Measurements from ENCODE around the gene UGT1A3.

UGT1A3 gene

DNA sequence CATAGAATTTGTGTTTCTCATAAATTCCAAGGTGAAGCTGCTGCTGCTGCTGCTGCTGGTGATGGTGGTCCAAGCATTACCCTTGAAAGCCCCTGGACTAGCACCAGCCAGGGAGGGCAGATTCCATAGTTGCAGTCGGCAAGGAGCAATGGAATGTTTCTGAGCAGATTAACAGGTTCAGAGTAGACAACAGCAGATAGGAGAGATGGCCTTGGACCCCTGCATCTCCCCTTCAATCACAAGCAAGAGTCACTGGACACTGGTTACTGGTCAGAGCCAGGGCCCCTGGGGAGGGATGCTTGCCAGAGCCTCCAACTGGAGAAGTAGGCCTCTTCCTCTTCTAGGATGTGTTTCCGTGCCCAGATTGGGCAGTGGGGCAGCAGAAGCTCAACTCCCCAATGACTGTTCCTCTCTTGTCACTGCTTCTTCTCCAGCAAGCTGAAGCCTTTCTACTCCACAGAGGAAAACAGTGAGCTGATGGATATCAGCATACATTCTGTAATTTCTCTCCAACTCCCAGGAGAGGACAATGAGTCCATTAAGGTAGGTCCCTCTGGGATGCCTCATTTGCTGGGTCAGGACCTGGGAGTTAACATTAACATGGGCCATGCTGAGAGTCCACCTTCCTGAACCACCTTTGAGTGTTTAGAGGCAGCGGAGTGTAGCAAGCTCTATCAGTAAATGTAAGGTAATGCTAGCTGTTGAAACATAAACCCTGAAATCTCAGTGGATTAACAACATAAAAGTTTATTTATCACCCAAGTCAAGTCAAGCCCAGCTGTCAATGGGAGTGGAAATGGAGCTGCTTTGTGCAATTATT is 84.6 kb downstream of the UGT1A3 start:
- DNase-seq (ENCODE audit: low read depth in 1 of 2, low spot score in 1 of 2), result no peak

DNA sequence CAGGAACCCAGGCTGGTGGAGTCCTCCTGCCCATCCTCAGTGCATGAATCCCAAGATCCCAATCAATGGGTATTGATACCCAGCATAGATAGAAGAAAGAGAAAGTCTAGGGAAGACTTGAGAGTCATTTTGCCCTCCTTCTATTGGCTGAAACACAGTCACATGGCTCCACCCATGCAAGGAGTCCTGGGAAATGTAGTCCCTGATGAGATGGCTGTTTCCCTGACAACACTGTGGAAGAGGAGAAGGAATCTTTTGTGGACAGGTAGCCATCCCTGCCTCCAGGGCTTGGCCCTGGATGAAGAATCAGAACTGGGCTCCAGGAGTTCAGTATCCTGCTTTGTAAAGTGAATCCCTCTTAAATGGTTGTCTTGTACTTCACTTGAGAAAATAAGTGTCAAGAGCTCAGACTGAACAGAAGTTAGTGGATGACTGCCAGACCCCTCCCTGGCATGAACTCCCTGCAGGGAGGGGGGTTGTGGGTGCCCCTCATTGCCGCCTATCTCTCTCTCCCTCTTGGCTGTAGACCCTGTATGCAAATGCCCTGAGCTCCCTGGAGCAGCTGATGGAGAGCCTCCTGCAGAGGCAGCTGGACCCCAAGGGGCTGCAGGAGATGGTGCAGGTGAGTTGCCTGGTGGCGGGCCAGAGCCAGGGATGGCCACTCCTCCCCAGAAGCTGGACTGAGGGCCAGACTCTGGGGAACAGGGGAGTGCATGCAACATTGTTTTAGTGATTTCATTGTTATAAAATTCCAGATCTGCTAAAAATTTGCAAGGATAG is 85.4 kb downstream of the UGT1A3 start:
- no peak overlapping the region for H3K4me3 ChIP-seq (replicated peaks; ENCODE audit: insufficient read depth, low read length)
- TF ChIP-seq GABPA (IDR thresholded peaks at IDR 0.05; ENCODE audit: low read depth) (no peak), SPI1 (IDR thresholded peaks at IDR 0.05; ENCODE audit: borderline replicate concordance, low read depth) (no peak), POLR2AphosphoS5 (IDR thresholded peaks at IDR 0.05; ENCODE audit: low read depth) (no peak)
- TF ChIP-seq, protein P1, sequence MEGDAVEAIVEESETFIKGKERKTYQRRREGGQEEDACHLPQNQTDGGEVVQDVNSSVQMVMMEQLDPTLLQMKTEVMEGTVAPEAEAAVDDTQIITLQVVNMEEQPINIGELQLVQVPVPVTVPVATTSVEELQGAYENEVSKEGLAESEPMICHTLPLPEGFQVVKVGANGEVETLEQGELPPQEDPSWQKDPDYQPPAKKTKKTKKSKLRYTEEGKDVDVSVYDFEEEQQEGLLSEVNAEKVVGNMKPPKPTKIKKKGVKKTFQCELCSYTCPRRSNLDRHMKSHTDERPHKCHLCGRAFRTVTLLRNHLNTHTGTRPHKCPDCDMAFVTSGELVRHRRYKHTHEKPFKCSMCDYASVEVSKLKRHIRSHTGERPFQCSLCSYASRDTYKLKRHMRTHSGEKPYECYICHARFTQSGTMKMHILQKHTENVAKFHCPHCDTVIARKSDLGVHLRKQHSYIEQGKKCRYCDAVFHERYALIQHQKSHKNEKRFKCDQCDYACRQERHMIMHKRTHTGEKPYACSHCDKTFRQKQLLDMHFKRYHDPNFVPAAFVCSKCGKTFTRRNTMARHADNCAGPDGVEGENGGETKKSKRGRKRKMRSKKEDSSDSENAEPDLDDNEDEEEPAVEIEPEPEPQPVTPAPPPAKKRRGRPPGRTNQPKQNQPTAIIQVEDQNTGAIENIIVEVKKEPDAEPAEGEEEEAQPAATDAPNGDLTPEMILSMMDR (IDR thresholded peaks at IDR 0.05; ENCODE audit: insufficient read depth, low read length), result no peak
- TF ChIP-seq, protein P2, sequence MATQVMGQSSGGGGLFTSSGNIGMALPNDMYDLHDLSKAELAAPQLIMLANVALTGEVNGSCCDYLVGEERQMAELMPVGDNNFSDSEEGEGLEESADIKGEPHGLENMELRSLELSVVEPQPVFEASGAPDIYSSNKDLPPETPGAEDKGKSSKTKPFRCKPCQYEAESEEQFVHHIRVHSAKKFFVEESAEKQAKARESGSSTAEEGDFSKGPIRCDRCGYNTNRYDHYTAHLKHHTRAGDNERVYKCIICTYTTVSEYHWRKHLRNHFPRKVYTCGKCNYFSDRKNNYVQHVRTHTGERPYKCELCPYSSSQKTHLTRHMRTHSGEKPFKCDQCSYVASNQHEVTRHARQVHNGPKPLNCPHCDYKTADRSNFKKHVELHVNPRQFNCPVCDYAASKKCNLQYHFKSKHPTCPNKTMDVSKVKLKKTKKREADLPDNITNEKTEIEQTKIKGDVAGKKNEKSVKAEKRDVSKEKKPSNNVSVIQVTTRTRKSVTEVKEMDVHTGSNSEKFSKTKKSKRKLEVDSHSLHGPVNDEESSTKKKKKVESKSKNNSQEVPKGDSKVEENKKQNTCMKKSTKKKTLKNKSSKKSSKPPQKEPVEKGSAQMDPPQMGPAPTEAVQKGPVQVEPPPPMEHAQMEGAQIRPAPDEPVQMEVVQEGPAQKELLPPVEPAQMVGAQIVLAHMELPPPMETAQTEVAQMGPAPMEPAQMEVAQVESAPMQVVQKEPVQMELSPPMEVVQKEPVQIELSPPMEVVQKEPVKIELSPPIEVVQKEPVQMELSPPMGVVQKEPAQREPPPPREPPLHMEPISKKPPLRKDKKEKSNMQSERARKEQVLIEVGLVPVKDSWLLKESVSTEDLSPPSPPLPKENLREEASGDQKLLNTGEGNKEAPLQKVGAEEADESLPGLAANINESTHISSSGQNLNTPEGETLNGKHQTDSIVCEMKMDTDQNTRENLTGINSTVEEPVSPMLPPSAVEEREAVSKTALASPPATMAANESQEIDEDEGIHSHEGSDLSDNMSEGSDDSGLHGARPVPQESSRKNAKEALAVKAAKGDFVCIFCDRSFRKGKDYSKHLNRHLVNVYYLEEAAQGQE (IDR thresholded peaks at IDR 0.05; ENCODE audit: insufficient replicate concordance, low read depth), result no peak
- no peaks in the 10 kb centered on the region for H3K27me3 ChIP-seq (ENCODE audit: insufficient read depth, poor library complexity, severe bottlenecking)
- no peak overlapping the region for H3K27ac ChIP-seq (replicated peaks)
- DNase-seq (ENCODE audit: low read depth in 1 of 2, low spot score in 1 of 2), result no peak

More for the DNA sequence above, 84.6 kb downstream of the UGT1A3 start:
- no peaks in the 10 kb centered on the region for H3K27me3 ChIP-seq (ENCODE audit: insufficient read depth, poor library complexity, severe bottlenecking)
- no peak overlapping the region for H3K4me3 ChIP-seq (replicated peaks; ENCODE audit: insufficient read depth, low read length)
- no peak overlapping the region for H3K27ac ChIP-seq (replicated peaks)
- TF ChIP-seq, protein P2 (IDR thresholded peaks at IDR 0.05; ENCODE audit: insufficient replicate concordance, low read depth), result no peak

DNA sequence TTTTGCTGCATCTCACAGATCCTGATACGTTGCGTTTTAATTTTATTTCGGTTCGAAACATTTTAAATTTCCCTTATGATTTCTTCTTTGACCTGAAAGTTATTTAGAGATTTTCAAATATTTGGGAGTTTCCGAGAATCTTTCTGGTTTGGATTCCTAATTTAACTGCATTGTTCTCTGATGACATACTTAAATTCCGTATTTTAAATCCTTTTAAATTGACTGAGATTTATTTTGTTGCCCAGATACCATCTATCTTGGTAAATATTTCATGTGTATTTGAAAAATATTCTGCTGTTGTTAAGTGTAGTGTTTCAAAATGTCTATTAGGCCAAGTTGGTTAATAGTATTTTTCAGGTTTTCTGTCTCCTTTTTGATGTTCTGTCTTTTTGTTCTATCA is 87.0 kb downstream of the UGT1A3 start:
- no peak for DNase-seq (ENCODE audit: low read depth in 1 of 2, low spot score in 1 of 2)
- Histone ChIP-seq H3K4me3 (replicated peaks; ENCODE audit: insufficient read depth, low read length) (no peak overlapping the region), H3K27me3 (ENCODE audit: insufficient read depth, poor library complexity, severe bottlenecking) (no peaks in the 10 kb centered on the region), H3K27ac (replicated peaks) (no peak overlapping the region)
- TF ChIP-seq, protein P2 (IDR thresholded peaks at IDR 0.05; ENCODE audit: insufficient replicate concordance, low read depth), result no peak

DNA sequence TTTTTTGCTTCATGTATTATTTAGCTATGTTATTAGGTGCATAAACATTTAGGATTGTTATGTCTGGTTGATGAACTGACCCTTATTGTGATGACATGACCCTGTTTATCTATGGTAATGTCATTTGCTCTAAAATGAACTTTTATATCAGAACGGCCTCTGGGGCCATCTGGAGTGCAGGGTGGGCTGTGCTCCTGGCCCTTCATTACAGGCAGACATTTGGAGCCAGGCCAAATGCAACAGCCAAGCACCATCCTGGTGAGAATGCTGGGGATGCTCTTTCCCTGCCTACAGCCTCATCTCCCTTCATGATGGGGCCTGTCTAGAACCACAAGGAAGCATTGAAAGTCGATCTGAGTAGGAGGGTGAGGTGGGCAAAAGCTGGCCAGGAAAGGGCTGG is 87.5 kb downstream of the UGT1A3 start:
- no peak for DNase-seq (ENCODE audit: low read depth in 1 of 2, low spot score in 1 of 2)
- H3K27me3 ChIP-seq (ENCODE audit: insufficient read depth, poor library complexity, severe bottlenecking), result no peaks in the 10 kb centered on the region
- H3K4me3 ChIP-seq (replicated peaks; ENCODE audit: insufficient read depth, low read length), result no peak overlapping the region
- H3K27ac ChIP-seq (replicated peaks), result no peak overlapping the region
- TF ChIP-seq, protein P1 (IDR thresholded peaks at IDR 0.05; ENCODE audit: insufficient read depth, low read length), result no peak
- TF ChIP-seq GABPA (IDR thresholded peaks at IDR 0.05; ENCODE audit: low read depth) (no peak), POLR2AphosphoS5 (IDR thresholded peaks at IDR 0.05; ENCODE audit: low read depth) (no peak), SPI1 (IDR thresholded peaks at IDR 0.05; ENCODE audit: borderline replicate concordance, low read depth) (no peak)
- TF ChIP-seq, protein P2 (IDR thresholded peaks at IDR 0.05; ENCODE audit: insufficient replicate concordance, low read depth), result no peak
